Panc1 (cell line): ENCODE measurements around the gene PCLO. TPM values are rescaled to one million over a fixed set of nuclear protein-coding genes. Genes with fewer than 3 reads are reported as not detected.

Source experiments
- ATAC-seq: fragments of 200-7000 bp; cut with Tn5 transposase; 2 replicates; pipeline ENCODE4 v1.9.1; 2020; ENCODE audit warnings: mild to moderate bottlenecking, moderate library complexity
- BruUV-seq: library from RNA; stranded (reverse); fragments of 400-500 nt; replicated peaks from 2 replicates; lab custom pipeline; 2021; lab: Mats Ljungman, UMichigan
- CTCF ChIA-PET: fragments of 300-600 bp; sonication (Branson Sonifier 250); formaldehyde crosslinking; loops from one replicate; lab custom pipeline; 2022; ENCODE audit warnings: antibody characterized with exemption; lab: Charles Lee
- POLR2A ChIA-PET: fragments of 300-600 bp; sonication (Branson Sonifier 250); formaldehyde crosslinking; loops from one replicate; lab custom pipeline; 2022; ENCODE audit warnings: antibody characterized with exemption; lab: Charles Lee
- DNase-seq: peaks from one replicate; pipeline ENCODE4 v3.0.0-alpha.2; 2010; ENCODE audit warnings: low read depth, low spot score
- H3K27ac ChIP-seq: 2 replicates; pipeline ENCODE4 v1.5.1; 2011; ENCODE audit warnings: mild to moderate bottlenecking, low read length, inconsistent platforms
- H3K27me3 ChIP-seq: fragments of 200-500 bp; sonication (Bioruptor generic); 2 replicates; pipeline ENCODE4 v1.6.0; 2014; ENCODE audit warnings: low read length, inconsistent platforms; ENCODE audit not compliant: control insufficient read depth, insufficient read depth
- H3K36me3 ChIP-seq: fragments of 200-500 bp; sonication (Bioruptor generic); 2 replicates; pipeline ENCODE4 v1.5.1; 2014; ENCODE audit warnings: inconsistent platforms, mild to moderate bottlenecking, low read length, moderate library complexity; ENCODE audit not compliant: control insufficient read depth, insufficient read depth
- H3K4me1 ChIP-seq: 2 replicates; pipeline ENCODE4 v1.5.1; 2011; ENCODE audit warnings: inconsistent platforms, mild to moderate bottlenecking, low read length, moderate library complexity; ENCODE audit not compliant: control insufficient read depth, insufficient read depth
- H3K4me3 ChIP-seq, 2 experiments: 2 replicates each; pipeline ENCODE4 v1.5.1; 2011 to 2012; ENCODE audit warnings: low read depth in 2 of 2, low read length in 2 of 2, mild to moderate bottlenecking in 2 of 2, inconsistent platforms in 1 of 2, moderate library complexity in 1 of 2
- H3K9me3 ChIP-seq: fragments of 200-500 bp; sonication (Bioruptor generic); 2 replicates; pipeline ENCODE4 v1.5.1; 2014; ENCODE audit warnings: low read depth, mild to moderate bottlenecking, inconsistent platforms, low read length, moderate library complexity; ENCODE audit not compliant: control insufficient read depth, insufficient read depth
- CTCF ChIP-seq: fragments of 450-650 bp; IDR thresholded peaks from 2 replicates; pipeline ENCODE4 v1.5.1; 2017; ENCODE audit warnings: mild to moderate bottlenecking
- POLR2AphosphoS5 ChIP-seq: IDR thresholded peaks from 2 replicates; pipeline ENCODE4 v1.6.1; 2012; ENCODE audit warnings: mild to moderate bottlenecking, low read depth, low read length, moderate library complexity
- SIN3A ChIP-seq: IDR thresholded peaks from 2 replicates; pipeline ENCODE4 v1.6.1; 2012; ENCODE audit warnings: low read depth, mild to moderate bottlenecking, low read length, moderate library complexity, borderline replicate concordance; ENCODE audit not compliant: insufficient read depth
- TCF7L2 ChIP-seq: IDR thresholded peaks from 2 replicates; pipeline ENCODE4 v1.6.1; 2011; ENCODE audit warnings: mild to moderate bottlenecking, low read depth, low read length, inconsistent platforms
- in situ Hi-C: cut with HindIII; loops from 2 replicates; pipeline ENCODE4 v1.10.0; 2016; ENCODE audit warnings: low sequenced_read_pairs, low pct_unique_long_range_greater_than_20kb
- intact Hi-C: fragments of 100-400 bp; cut with micrococcal nuclease; formaldehyde crosslinking; loops from one replicate; pipeline ENCODE4 v1.10.0; 2022; ENCODE audit not compliant: unreplicated experiment
- total RNA-seq: library from RNA; stranded (reverse); gene quantifications from one replicate; pipeline ENCODE4 v1.2.1, GENCODE V29; 2021; ENCODE audit not compliant: unreplicated experiment
- TF ChIP-seq, protein P1 (sequence below), 2 experiments: IDR thresholded peaks; 2 replicates each; pipeline ENCODE4 v1.6.1; 2011 to 2012; ENCODE audit warnings: low read depth in 2 of 2, control low read depth in 1 of 2, low read length in 1 of 2, mild to moderate bottlenecking in 1 of 2, moderate library complexity in 1 of 2; ENCODE audit not compliant: insufficient read depth in 1 of 2

Gene PCLO
- total RNA-seq, 1 experiment from 2014 or later: 1.1 TPM

DNA sequence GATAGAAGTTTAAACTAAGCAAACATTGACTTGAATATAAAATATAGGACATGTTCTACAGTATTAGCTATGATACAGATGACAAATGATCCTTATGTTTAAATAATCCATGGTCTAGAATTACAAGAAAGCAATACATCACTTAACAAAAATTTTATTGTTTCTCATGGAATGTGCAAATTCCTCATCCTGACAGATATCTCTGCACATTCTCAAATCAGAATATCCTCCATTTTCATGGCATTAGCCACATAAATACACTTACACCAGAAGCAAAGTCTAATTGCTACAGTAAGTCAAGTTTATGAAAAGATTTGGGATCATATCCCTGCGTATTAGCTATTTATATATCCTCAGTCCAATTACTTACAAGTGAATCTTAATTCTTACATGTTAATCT lies 57.6 kb downstream of the PCLO start:
- Histone ChIP-seq H3K4me1 (no peaks in the 10 kb centered on the region), H3K27ac (no peak overlapping the region), H3K36me3 (no peaks in the 10 kb centered on the region), H3K27me3 (no peaks in the 10 kb centered on the region; the same call in 1 of the 2 replicates), H3K9me3 (no peaks in the 10 kb centered on the region), H3K4me3 (no peak overlapping the region)
- DNase-seq (no peak), ATAC-seq (no peak)
- ChIA-PET POLR2A (no interaction called here), CTCF (no interaction called here)
- intact Hi-C loops (no loop called here), in situ Hi-C loops (no loop called here)
- BruUV-seq: no TSS peak
- TF ChIP-seq SIN3A: no peak
- no peak for TF ChIP-seq TCF7L2
- TF ChIP-seq, protein P1, sequence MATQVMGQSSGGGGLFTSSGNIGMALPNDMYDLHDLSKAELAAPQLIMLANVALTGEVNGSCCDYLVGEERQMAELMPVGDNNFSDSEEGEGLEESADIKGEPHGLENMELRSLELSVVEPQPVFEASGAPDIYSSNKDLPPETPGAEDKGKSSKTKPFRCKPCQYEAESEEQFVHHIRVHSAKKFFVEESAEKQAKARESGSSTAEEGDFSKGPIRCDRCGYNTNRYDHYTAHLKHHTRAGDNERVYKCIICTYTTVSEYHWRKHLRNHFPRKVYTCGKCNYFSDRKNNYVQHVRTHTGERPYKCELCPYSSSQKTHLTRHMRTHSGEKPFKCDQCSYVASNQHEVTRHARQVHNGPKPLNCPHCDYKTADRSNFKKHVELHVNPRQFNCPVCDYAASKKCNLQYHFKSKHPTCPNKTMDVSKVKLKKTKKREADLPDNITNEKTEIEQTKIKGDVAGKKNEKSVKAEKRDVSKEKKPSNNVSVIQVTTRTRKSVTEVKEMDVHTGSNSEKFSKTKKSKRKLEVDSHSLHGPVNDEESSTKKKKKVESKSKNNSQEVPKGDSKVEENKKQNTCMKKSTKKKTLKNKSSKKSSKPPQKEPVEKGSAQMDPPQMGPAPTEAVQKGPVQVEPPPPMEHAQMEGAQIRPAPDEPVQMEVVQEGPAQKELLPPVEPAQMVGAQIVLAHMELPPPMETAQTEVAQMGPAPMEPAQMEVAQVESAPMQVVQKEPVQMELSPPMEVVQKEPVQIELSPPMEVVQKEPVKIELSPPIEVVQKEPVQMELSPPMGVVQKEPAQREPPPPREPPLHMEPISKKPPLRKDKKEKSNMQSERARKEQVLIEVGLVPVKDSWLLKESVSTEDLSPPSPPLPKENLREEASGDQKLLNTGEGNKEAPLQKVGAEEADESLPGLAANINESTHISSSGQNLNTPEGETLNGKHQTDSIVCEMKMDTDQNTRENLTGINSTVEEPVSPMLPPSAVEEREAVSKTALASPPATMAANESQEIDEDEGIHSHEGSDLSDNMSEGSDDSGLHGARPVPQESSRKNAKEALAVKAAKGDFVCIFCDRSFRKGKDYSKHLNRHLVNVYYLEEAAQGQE (IDR thresholded peaks at IDR 0.05; ENCODE audit: insufficient read depth in 1 of 2, low read depth in 2 of 2, low read length in 1 of 2): no peak
- no peak for TF ChIP-seq POLR2AphosphoS5
- TF ChIP-seq CTCF: no peak

- TF ChIP-seq TCF7L2: no peak
- TF ChIP-seq, protein P1 (IDR thresholded peaks at IDR 0.05; ENCODE audit: insufficient read depth in 1 of 2, low read depth in 2 of 2, low read length in 1 of 2): no peak
- TF ChIP-seq POLR2AphosphoS5: no peak
- no peak for TF ChIP-seq SIN3A
- no peak for TF ChIP-seq CTCF
- no TSS peak for BruUV-seq
- ATAC-seq (no peak), DNase-seq (no peak)
- CTCF ChIA-PET: no interaction called here
- Histone ChIP-seq H3K4me1 (no peaks in the 10 kb centered on the region), H3K36me3 (no peaks in the 10 kb centered on the region), H3K27me3 (no peaks in the 10 kb centered on the region), H3K27ac (no peak overlapping the region), H3K4me3 (no peak overlapping the region), H3K9me3 (no peaks in the 10 kb centered on the region)
- intact Hi-C loops (no loop called here), in situ Hi-C loops (no loop called here)
- POLR2A ChIA-PET: no interaction called here
These were observed 61.2 kb downstream of the PCLO start for GRCh38 chr7:83101530-83101929.
